NCI-H82 (cell line): Measurements from ENCODE around the gene NUCKS1.

Experiments
- DNase-seq: peaks from one replicate; lab custom pipeline; 2025; lab: John Stamatoyannopoulos, UW

NUCKS1 gene

GRCh38 chr1:205770618-205771017 lies 20.6 kb upstream of the NUCKS1 start:
- no peak for DNase-seq

GRCh38 chr1:205769641-205770365 lies 19.8 kb upstream of the NUCKS1 start:
- DNase-seq, result no peak

- no peak for DNase-seq
Observed at GRCh38 chr1:205767248-205767647, 17.3 kb upstream of the NUCKS1 start.

GRCh38 chr1:205766570-205766969 lies 16.6 kb upstream of the NUCKS1 start:
- no peak for DNase-seq

- DNase-seq, result no peak
Observed at GRCh38 chr1:205766038-205766437, 16.1 kb upstream of the NUCKS1 start.

- no peak for DNase-seq
Observed at GRCh38 chr1:205764578-205764977, 14.6 kb upstream of the NUCKS1 start.

- DNase-seq, result no peak
Observed at GRCh38 chr1:205763980-205764379, 14.0 kb upstream of the NUCKS1 start.

GRCh38 chr1:205760606-205761005 lies 10.6 kb upstream of the NUCKS1 start:
- DNase-seq, result no peak

GRCh38 chr1:205756552-205756951 lies 6.6 kb upstream of the NUCKS1 start:
- no peak for DNase-seq

- DNase-seq, result no peak
Observed at GRCh38 chr1:205754857-205755256, 4.9 kb upstream of the NUCKS1 start.

- peak; percentile 63 for DNase-seq
Observed at GRCh38 chr1:205751036-205751651, 1.2 kb upstream of the NUCKS1 start.

- peak; percentile 100 for DNase-seq
Observed at GRCh38 chr1:205749234-205750137, 496 bp downstream of the NUCKS1 start.

- DNase-seq, result peak; percentile 57
Observed at GRCh38 chr1:205748403-205749233, 1.4 kb downstream of the NUCKS1 start.

- no peak for DNase-seq
Observed at GRCh38 chr1:205746757-205747412, 3.1 kb downstream of the NUCKS1 start.

- DNase-seq, result no peak
Observed at GRCh38 chr1:205744403-205744802, 5.6 kb downstream of the NUCKS1 start.

- DNase-seq, result no peak
Observed at GRCh38 chr1:205743977-205744376, 6.0 kb downstream of the NUCKS1 start.

GRCh38 chr1:205741681-205742080 lies 8.3 kb downstream of the NUCKS1 start:
- DNase-seq, result no peak

- DNase-seq, result no peak
Observed at GRCh38 chr1:205739348-205740160, 10.4 kb downstream of the NUCKS1 start.

- DNase-seq, result no peak
Observed at GRCh38 chr1:205735218-205735617, 14.8 kb downstream of the NUCKS1 start.

GRCh38 chr1:205733438-205734175 lies 16.4 kb downstream of the NUCKS1 start:
- peak; percentile 33 for DNase-seq
